ENCODE measurements around the gene ATP6V0B.

Gene ATP6V0B

DNA sequence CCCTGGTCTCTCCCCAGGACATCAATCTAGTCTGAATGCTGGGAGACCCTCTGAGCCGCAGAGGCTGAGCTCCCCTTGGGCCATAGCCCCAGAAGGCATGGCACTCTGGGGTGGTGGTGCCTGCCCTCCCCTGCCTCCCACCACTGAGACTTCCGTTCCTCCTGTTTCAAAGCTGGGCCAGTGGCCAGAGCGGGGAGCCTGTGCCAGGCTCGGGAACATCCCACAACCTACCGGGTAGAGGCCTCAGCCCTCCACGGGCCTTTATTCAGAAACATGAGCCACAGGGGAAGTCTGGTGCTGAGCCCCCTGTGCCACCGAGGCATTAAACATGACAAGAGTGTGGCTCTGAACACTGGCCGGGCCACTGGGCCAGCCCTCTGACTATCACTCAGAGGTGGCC, 24.7 kb downstream of the ATP6V0B start:
- DNase-seq (ENCODE audit: extremely low read depth in 1 of 2, low read depth in 1 of 2) = no peak

DNA sequence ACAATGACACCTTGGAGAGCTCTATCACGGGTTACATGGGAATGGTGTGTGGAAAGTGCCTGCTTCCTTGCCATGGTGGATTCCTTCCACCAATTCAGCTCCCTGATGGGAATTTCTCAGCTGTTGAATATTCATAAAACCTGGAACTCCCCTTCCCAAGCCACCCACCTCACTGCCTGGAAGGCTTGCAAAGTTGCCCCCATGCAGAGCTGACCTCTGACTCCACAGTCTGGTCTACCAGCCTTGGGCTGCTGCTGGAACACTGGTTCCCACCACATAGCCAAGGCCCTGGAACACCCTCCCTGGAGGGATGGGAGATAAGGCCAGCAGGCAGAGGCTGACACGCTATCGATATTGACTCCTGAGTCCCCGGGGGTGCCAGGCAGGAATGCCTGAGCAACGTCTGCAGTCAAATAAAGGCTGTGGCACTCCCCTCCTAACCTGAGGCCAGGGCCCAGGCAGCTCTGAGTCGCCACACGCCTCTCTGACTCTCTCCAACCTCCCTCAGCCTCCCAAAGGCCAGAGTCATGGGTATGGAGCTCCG, 25.4 kb downstream of the ATP6V0B start:
- no peak for DNase-seq (ENCODE audit: extremely low read depth in 1 of 2, low read depth in 1 of 2)

DNA sequence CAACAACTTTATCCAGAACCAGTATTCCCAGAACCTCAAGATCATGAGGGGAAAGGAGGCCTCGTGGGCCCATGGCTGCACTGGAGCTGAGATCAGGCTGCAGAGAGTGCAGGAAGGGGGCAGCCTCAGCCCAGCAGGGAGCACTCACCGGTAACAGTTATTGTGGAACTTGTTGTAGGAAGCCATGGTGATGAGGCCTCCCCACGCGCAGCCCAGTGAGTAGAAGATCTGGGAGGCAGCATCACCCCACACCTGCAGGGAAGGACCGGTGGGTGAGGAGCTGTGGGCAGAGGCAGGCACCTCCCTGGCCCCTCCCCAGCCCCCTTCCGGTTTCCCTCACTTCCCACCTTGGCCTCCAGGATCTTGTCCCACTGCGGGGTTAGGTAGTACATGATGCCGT, 27.4 kb downstream of the ATP6V0B start:
- DNase-seq (ENCODE audit: extremely low read depth in 1 of 2, low read depth in 1 of 2) = no peak

DNA sequence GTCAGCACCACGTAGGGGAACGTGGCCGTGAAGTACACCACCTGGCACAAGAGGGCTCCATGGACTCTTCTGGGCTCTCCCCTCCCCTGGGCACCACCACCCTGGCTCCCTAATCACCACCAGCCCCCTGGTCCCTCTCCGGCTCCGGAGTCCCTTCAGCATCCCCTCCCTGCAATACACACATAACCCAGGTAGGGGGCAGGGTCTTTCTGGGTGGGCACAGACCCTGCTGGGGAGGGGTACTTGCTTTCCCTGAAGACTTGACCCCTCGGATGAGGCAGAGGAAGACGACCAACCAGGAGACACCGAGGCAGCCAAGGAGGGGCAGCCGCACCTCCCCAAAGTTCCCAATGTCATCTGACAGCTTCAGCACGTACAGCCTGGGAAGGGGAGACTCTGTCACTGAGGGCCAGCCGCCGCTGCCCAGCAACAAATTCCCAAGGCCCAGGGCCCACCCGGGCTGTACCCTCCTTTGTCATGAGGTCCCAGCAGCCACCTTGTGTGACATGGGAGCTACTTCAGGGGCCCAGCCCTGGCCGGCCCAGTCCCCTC, 27.9 kb downstream of the ATP6V0B start:
- no peak for DNase-seq (ENCODE audit: extremely low read depth in 1 of 2, low read depth in 1 of 2)

DNA sequence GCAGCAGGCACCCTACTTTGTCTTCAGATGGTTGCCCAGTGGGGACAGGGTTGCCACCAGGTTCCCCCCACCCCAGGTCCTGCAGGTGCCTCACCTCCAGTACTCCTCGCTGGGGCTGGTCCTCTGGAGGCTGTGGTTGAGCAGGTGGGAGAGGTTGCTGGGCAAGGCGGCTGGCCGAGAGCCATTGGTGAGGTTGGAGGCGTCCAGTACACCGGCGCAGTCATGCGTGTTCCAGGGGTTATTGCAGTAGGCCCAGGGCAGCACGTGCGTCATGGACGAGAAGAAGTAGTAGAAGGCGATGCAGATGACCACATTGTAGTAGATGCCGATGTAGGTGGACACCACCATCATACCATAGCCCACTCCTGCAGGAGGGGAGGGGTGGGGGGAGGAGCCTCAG, 33.5 kb downstream of the ATP6V0B start:
- DNase-seq (ENCODE audit: extremely low read depth in 1 of 2, low read depth in 1 of 2) = no peak

DNA sequence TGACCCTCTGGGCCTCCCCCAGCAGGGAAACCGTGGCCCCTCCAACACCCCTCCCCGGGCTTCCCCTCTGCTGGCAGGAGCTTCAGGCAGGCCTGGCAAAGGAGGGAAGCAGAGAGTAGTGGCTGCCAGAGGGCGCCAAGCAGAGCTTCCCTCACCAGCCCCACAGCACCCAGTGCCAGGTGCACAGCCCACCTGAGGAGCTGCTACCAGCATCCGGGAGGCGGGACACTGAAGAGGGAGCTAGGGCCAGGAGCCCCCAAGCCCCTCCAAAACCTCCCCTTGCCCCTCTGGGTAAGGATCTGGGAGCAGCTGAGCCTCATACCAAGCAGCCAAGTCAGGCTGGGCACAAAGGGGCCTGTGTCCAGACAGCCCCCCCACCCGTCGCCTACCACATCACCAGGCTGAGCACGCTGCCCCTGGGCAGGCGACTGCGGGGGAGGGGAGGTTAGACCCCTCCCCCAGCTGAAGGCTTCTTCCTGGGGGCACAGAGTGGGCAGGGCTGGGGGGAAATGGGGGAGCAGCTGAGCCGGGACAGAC, 36.2 kb downstream of the ATP6V0B start:
- DNase-seq (ENCODE audit: extremely low read depth in 1 of 2, low read depth in 1 of 2) = no peak

DNA sequence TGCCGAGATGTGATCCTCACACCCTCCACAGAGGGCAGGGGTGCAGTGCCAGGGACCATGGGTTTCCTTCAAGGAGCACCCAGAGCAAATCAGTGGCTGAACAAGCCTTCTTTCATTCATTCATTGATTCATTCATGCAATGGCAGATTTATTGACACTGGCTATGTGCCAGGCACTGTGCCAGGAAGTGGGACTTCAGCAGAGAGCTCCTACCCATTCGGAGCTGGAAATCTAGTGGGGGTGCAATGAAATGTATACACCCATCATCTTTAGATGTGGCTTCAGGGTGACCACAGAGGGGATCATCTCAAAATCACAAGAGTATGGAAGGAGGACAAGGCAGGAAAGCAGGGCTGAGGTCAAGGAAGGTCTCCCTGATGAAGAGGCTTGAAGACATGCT, 37.6 kb downstream of the ATP6V0B start:
- DNase-seq (ENCODE audit: extremely low read depth in 1 of 2, low read depth in 1 of 2) = no peak

DNA sequence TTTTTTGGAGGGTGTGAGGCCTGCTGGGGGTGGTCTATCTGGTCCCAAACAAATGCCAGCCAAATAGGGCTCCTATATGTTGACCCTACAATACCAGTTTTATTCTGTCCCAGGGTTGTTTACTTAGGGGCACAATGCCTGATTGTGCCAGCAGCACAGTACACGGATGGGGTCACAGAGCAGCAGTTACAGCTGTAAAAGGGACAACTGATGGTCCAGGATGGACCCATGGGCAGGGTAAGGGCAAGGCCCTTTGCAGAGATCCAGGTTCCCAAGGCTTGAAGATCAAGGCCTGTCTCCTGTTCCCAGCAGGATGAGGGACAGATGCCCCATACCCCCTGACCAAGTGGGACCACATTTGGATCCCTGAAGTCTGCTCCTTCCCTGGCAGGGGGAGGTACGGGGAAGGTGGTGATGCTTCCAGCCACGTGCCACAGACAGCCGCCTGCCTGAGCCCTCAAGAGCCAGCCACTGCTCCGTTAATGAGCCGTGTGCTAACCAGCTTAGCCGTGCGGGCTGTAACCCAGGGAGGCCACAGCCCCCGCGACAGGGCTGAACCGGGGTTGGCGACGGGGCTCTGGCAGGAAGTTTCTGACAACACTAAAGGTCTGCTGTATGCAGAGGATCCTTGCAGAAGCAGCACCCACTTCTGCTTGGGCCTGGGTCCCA, 38.3 kb downstream of the ATP6V0B start:
- no peak for DNase-seq (ENCODE audit: extremely low read depth in 1 of 2, low read depth in 1 of 2)

DNA sequence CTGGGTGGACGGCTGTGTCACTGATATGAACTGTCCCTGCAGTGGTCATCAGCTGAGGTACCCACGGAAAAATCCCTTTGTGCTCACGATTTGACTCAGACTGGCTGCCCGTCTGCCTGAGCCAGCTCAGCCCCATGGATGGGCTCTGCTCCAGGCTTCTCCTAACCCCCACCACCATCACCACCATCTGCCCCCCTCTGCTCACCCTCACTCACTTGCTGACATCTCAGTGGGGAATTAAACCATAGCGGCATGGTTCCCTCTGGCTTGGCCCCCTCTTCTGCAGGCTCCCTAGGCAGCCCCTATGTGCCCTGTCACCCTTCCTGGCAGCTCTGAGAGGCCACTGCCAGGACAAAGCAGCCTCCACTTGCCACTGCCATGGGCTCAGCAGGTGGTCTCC, 39.2 kb downstream of the ATP6V0B start:
- DNase-seq (ENCODE audit: extremely low read depth in 1 of 2, low read depth in 1 of 2) = no peak

DNA sequence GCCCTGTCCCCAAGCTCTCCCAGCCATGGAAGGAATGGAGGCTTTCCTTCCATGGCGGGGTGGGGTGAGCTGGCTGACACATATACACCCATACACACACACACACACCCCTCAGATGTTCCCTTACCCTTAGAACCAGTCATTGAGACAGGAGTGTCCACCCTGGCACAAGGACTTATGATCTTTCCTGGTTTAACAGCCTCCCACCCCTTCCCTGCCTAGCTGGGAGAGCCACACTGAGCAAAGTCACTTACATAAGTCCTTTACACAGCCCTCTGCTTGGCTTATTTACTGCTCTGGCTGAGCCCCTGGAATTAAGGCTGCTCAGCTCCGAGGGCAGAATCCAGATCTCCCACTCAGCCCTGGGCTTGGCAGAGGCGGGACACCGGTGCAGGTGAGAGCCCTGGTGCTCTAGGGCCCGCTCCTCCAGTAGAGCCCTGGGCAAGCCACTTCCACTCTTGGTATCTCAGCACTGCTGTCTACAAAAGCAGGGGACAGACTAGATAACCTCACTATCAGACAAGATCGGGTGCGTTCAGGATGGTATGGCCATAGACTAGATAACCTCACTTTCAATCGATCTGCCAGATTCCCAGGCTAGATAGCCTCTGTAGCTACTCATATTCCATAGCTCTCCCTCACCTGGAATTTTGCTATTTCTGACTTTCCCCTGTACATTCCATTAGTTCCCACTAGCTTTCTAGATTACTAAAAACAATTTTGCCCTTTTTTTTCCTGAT, 39.8 kb downstream of the ATP6V0B start:
- DNase-seq (ENCODE audit: extremely low read depth in 1 of 2, low read depth in 1 of 2) = no peak

DNA sequence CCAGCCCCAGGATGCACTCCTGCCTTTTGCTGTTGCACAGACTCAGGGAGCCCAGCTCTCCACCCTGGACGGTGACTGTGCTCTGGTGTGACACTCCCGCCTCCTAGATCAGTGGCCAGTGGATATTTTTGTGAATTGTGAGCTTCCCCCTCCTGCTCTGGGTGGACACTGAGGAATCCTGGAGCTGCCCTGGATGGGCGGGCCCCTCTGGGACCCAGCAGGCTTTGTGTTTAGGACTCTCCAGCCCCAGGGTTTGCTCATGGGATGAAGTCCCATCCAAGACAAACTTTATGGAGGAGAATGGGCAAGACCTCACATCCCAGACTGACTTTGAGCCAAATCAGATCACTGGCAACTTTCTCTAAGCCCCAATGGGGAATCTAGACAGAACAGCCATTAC, 40.4 kb downstream of the ATP6V0B start:
- DNase-seq (ENCODE audit: extremely low read depth in 1 of 2, low read depth in 1 of 2) = no peak

DNA sequence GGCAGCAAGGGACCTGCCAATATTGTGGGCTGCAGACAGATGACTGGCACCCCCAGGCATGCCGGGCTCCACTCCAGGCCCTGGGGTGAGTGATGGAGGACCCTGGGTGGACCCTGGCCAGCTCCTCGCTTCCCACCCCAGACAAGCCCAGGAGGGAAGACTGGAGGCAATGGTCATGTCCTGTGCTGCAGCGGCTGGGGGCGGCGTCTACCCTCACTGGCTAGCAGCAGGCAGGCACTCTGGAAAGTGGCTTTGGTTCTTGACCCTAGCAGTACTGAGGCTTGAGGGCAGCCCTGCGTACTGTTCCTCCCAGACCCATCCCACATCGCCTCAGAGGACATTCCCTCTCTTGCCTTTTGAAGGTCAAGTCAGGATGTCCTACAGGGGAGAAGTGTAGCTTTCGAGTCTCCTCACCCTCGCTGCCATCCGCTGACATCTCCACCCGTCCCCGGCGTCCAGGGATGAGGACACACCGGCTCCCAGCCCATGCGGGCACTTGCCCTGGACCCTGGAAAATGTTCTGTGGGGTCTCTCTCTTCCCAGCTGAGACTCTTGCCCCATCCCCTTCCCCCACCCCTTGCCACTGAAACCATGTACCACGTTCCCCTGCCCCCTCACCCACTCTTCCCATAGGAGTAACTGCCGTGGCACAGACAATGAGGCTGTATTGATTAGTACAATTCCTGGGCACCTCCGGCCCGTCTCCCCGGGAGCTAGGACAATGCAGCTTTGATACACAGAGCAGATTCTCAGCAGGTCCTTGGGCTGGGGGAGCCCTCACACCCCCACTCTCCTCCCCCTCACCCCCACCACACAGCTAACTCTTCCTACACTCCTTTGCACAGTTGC, 41.5 kb downstream of the ATP6V0B start:
- DNase-seq (ENCODE audit: extremely low read depth in 1 of 2, low read depth in 1 of 2) = no peak

DNA sequence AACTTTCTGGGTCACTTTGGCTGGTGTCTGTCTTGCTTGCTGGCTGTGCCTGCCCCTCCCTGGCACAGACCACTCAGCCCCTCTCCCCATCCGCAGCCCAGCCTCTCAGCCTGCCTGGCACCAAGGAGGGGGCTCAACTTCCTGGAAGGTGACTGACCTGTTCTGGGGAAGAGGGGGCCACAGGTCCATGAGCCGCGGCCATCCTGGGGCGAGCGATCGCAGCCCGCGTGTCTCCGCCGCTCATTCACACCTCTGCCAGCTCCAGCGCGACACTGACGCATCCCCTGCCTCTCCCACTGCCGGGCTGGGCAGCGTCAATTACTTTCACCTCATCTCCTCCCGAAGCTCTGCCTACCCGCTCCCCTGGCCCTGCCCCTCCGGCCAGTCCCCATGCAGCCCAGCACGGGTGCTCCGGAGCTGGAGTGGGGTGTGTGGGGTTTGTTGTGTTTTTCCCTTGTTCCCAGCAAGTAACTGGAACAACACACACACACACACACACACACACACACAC, 42.2 kb downstream of the ATP6V0B start:
- no peak for DNase-seq (ENCODE audit: extremely low read depth in 1 of 2, low read depth in 1 of 2)

DNA sequence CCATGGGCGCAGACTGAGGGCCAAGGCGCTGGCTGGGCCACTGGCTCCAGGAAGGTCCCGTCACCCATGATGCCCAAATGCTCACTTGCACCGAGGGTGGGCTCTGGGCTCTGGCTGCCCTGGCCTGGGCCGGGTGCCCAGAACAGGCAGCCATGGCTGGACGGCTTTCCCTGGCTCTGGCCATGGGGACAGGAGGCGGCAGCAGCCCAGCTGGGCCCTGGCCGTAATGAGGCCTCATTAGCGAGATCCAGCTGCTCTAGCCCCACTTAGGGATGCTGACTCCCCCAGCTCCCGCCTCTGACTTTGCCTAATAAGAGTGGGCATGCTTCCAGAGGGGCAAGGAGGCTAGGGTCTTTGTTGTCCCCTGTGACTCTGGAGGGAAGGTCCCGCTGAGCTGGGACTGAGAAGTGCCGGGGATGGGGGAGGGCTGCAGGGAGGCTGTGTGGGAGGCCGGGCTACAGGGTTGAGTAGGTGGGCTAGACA, 44.7 kb downstream of the ATP6V0B start:
- no peak for DNase-seq (ENCODE audit: extremely low read depth in 1 of 2, low read depth in 1 of 2)

DNA sequence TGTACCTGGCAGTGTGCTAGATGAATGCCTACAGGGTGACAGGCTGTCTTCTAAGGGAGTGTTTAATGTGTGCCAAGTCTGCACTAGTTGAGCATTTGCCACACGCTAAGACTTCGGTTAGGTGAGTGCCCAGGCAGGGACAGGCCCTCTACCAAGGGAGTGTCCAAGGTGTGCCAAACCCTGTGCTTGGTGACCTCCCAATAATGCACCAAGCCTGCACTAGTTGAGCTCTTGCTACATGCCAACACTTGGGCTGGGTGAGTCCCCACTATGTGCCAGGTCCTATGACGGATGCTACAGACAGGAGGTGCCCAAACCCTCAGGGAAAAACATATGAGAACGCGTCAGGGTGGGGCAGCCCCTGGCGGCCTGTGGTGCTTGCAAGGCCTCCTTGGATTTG, 45.7 kb downstream of the ATP6V0B start:
- DNase-seq (ENCODE audit: extremely low read depth in 1 of 2, low read depth in 1 of 2) = no peak

DNA sequence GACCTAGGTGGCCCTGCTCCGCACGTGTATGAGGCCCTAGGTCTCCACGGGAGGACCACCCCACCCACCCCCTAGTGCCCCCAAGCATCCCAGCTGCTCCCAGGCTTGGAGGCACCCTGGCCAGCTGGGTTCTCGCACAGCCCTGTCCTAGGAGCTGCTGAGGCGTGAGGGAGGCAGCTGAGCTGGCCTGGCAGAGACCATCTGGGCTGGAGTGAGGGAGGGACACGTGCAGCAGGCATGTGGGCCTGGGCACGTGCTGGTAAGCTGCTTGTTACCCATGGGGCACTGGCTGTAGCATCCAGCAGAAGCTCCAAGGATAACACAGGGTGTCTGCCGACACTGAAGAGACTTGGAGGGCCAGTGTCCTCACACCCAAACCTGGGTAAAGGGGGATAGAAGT, 46.4 kb downstream of the ATP6V0B start:
- DNase-seq (ENCODE audit: extremely low read depth in 1 of 2, low read depth in 1 of 2) = no peak

DNA sequence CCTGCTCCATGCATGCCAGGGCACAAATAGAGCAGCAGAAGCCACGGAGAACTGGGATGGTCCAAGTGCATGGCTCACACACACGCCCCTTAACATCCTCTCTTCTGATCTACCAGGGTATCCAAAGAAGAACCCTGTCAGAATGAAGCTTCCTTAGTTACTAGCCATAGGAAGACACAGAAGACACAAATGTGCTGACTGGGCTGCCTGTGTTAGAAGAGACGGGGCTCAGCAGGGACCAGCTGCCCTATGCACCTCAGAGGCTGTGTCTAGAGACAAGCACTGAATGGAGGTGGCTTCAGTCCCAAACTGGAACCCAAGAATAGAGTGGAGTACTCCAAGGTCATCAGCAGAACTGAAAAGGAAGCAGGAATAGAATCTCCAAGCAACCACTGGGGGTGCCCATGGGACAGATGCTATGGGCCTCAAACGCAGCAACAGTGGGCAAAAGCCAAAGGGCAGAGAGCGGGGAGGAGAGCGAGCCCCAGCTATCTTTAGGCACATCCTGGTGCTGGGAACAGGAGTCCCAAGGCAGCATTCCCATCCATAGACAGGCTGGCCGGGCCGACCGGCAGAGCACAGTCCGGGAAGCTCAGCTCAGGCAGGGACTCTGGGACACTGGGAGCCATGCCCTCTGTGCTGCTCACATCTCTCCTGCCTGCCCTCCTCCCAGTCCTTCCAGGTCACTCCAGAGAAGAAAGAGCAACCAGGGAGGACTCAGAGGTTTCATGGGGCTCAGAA, 47.0 kb downstream of the ATP6V0B start:
- DNase-seq (ENCODE audit: extremely low read depth in 1 of 2, low read depth in 1 of 2) = no peak

DNA sequence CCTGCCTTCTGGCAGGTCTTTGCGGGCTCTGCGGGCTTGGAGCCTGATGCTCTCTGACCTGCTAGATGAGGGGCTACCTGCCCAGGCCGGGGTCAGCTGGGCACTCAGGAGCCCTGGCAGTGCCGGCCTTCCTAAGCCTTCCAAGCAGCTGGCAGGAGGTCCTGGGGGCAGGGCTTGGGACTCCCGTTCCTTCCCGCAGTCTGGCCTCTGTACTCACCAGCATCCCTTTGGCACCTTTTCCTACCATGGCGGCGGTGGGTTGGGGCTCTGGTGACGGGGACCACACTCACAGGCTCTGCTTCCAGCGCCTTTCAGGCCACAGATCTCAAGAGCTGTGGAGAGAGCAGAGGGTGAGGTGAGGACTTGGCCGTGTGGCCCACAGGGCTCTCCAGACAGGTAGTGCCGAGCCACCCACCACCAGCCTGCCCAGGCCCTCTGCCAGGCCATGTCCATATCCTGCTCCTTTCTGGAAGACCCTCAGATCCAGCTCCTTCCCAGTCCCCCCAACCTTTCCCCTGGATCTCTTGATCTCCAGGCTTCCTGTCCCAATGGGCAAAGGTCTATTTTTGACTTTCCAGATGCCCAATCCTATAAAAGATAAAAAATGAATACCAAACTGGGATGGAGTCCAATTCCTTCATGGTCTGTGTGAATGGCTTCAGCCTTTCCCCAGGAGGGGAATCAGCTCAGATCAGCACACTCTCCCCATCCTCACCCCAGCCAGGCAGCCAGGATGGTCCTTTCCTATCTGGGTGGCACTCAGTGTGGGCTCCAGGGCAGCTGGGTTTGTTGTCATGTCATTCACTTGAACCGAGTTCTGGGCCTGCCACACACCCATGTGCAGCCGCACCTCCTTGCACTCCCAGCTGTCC, 49.5 kb downstream of the ATP6V0B start:
- no peak for DNase-seq (ENCODE audit: extremely low read depth in 1 of 2, low read depth in 1 of 2)
